GM11168 (cell line): ENCODE measurements around the gene LRRC3B.

ENCODE experiments used
- in situ Hi-C: fragments of 300-500 bp; cut with MboI; formaldehyde crosslinking; loops from one replicate; pipeline ENCODE4 v1.12.0; 2022; ENCODE audit warnings: low sequenced_read_pairs; ENCODE audit not compliant: unreplicated experiment

The LRRC3B gene

DNA sequence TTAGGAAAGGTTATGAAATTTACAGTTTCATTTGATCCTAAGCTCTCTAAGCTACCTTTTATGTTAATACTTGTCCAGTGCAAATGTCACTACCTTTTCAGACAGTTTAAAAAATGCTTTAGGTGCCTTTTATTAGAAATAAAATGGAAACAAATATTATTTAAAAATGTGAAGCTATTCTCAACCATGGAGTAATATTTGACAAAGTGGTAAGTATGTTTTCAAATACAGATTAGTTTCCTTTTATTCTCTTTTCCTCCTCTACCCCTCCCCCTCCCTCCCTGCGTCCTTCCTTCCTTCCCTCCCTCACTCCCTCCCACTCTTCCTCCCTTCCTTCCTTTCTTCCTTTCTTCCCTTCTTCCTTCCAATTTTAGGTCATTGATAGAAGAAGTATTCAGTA, 6.3 kb downstream of the LRRC3B start:
- in situ Hi-C loops = no loop called here

DNA sequence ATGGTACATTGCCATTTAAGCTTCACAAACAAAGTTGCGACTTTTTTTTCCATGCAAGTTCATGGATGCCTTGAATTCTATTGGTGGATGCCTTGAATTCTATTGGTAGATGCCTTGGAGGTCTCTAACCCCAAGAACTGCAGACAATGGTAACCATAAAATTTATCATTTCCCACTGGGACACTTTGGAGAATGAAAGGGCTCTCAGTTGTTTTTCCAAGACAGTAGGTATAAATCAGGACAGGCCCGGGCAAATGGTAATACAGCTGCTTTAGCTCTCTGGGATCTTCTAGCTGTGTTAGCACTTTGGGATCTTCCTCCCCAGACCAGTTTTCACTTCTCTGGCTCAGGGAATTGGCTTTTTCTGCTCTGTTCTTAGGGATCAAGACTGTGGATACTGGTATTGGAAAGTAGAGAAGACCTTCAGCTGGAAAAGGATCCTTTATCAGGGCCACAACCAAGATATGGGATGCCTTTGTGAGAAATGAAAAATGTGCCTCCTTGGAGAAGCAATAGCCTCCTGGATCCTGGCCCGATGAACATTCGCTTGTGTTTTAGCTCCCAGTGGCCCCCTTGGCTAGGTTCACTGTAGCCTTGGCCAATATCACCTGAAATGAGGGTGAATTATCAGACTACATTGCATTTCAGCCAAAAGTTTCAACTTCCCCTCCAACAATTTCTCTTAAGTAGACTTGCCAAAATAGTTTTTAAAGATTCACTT, 8.3 kb downstream of the LRRC3B start:
- in situ Hi-C loops = no loop called here

DNA sequence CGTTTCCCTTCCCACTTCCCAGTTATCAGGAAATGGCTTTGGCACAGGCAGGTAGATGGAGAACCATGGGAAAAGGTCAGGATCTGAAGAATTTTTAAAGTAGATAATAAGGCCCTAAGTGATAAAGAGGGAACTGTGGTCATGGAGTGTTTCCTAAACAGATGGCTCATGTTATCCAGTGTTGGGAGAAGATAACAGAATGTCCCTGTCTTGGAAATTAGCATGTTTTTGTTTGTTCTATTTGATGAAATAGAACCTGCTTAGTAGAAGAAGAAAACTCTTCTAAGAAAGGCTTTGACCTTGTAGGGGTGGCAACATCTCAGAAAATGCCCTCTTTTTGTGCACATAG, 8.8 kb downstream of the LRRC3B start:
- in situ Hi-C loops = no loop called here

DNA sequence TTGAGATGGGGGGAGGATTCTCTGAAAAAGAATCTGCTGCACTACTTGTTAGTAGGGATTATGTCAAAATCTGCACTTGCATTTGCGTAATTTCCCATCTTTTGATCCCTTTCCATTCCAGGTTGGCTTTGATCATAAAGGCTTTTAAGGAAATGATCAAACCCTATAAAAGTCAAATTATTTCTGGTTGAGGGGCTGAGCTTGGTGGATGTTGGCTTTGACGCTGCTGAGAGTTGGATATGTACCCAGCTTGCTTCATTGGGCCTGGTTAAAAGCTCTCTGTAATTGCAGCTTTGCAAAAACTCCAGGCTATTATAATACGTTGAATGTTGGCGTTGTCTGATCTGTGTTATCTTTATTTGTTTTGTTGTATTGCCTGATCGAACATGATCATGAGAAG, 12.0 kb downstream of the LRRC3B start:
- in situ Hi-C loops = no loop called here

DNA sequence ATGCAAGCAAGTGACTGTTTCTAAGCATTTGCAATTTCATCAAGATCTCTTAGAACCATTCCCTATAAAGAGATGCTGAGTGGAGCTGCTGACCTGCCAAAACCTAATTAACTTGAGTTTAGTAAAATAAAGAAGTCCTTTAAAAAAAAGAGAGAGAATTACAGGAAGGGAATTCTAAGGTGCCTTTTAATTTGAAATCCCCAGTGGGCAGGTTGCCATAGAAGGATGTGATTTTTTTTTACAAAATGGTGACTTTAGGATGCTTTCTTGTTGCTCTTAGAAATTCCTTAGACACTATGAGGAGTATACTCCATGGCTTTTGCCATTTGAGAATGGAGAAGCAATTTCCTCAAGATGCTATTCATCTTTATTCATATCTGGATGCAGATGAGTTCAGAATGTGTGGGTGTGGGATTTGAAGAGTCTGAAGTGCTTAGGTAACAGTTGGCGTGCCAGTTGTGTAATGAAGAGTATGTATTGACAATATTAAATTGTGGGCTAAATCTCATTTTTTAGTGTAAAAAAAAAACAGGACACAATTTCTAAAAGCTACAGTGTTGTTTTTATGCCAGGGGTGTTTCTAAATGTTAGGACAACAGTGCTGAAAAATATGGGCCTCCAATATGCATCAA, 13.6 kb downstream of the LRRC3B start:
- in situ Hi-C loops = no loop called here

DNA sequence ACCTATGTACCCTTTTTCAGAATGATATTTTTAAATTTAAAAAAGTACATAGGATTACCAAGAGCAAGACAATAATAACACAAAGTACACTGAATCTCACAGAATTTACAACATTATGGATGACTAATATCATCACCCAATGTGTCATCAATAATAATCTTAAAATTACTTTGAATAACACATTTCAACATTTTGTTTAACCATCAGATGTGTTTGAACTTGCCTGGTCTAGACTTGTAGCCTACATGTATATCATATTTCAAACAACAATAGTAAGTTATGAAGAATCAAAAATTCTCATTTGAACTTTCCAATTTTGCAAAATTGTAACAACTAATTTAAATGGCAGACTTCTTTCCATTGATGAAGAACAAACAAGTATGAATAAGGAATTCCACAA, 15.1 kb downstream of the LRRC3B start:
- in situ Hi-C loops = no loop called here

DNA sequence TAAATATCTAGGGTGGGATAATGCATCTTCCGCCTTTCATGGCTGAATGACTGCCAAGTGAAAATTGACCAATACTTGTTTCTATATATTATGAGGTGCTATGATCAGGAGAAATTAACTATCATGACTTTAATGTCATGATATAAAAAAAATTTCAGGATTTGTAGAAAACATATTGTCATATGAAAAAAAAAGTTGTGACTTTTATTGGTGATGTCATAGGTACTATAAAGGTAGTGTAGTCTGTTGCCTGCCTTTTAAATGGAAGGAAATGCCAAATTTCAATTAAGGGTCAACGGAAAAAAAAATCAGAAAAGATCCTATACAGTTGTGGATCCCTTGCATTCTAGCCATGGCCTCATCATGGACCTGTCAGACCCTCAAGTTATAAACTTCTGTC, 15.5 kb downstream of the LRRC3B start:
- in situ Hi-C loops = no loop called here

GRCh38 chr3:26639339-26639738, 16.8 kb downstream of the LRRC3B start:
- in situ Hi-C loops = no loop called here

- in situ Hi-C loops = no loop called here
Measured at GRCh38 chr3:26647078-26647477, 24.5 kb downstream of the LRRC3B start.

GRCh38 chr3:26648461-26648860, 25.9 kb downstream of the LRRC3B start:
- in situ Hi-C loops = no loop called here

- in situ Hi-C loops = no loop called here
Measured at GRCh38 chr3:26652164-26652563, 29.6 kb downstream of the LRRC3B start.

GRCh38 chr3:26653811-26654425, 31.3 kb downstream of the LRRC3B start:
- in situ Hi-C loops = no loop called here

DNA sequence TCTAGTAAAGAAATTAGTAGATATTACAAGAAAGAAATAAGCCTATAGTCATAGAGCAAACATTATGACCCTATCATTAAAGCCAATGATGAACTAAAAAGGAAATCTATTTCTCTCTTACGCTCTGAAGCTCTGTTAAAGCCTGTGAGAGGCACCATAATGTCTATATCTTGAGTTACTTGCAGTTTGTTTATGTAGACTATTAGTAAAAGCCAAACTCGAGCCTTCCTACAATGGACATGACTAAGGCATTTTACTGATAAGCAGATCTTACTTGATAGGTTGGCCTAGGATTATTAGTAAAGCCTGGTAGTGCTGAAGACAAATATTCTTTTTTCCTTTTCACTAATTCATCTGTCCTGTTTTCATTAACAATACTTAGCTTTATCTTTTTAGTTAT, 32.7 kb downstream of the LRRC3B start:
- in situ Hi-C loops = no loop called here

GRCh38 chr3:26657348-26657976, 34.9 kb downstream of the LRRC3B start:
- in situ Hi-C loops = no loop called here

GRCh38 chr3:26668171-26668570, 45.6 kb downstream of the LRRC3B start:
- in situ Hi-C loops = no loop called here

DNA sequence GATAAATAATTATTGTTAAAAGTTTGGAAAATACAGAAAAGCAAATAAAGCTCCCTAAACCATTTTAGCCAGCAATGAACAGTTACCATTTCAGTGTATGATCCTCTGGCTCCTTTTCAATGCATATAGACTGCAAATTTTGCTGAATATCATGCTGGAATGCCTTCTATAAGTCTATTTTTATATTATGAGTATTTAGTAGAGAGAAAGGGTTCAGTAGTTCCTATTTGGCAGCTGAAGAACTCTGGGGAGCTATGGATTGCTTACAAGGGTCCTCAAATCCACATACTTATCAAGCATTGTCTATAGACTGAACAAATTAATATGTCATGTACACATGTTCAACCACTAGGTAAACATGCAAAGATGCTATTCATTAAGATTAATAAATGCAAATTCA, 46.1 kb downstream of the LRRC3B start:
- in situ Hi-C loops = no loop called here

DNA sequence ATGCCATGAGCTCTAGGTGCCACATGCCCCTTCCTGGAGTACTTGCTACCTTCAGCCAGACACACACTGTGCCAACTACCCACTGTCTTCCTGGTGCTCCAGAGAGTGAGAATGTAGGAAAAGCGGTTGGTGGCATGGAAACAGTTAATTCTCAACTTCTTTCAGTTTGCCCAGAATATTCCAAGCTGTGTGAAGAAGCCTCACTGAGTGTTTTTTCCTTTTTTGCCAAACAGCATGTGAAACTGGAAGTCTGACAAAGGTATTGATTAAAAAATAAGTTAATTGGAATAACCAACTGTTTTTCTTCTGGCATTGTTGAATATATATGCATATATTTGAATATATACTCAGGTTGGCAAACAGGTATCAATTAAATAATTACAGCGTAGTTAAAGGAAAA, 52.8 kb downstream of the LRRC3B start:
- in situ Hi-C loops = no loop called here

DNA sequence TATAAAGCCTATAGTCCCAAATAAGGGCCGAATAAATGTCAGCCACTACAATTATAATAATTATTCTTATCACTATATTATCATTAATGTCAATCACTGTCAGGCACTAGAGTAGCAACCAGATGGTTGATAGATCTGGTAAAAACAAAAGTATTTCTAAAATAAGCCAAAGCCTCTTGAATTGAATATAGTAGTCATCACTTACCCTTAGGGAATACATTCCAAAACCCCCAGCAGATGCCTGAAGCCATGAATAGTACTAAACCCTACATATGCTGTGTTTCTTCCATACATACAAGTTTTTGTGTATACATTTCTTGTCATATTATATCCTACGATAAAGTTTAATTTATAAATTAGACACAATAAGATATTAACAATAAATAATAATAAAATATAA, 59.1 kb downstream of the LRRC3B start:
- in situ Hi-C loops = no loop called here

DNA sequence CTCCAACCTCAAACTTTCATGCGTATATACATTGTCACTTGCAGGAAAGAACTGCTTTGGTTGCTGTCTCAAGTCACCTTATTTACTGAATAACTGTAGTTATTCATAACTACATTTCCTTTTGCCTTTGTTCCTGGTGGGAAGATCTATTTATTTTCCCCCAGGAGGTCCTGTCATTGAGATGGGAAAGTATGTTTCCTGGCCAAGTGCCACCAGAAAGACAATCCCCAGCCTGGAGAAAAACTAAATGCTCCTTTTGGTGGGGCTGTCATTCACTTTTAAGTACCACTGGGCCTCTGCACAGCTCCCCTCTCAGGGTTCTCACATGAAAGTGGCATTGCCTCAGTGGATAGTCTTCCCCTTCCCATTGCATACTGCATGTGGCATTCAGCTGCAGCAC, 59.8 kb downstream of the LRRC3B start:
- in situ Hi-C loops = no loop called here

DNA sequence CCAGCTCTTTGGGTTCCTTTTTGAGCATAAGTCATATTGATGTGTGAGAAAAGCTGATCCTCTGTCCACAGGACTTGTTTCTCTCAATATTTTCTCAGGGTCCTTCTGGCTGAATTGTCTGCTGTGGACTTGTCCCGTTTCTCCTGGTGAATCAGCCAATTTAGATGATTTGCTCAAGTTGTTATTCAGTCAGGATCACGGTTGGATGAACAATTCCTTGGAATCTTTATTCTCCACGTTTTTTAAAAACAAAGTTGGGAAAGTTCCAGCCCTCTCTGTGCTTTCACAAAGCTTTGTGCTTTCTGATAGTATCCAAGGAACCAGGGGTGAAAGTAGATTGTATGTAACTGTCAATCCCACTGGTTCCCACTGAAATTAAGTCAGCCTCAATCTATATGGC, 61.3 kb downstream of the LRRC3B start:
- in situ Hi-C loops = no loop called here

DNA sequence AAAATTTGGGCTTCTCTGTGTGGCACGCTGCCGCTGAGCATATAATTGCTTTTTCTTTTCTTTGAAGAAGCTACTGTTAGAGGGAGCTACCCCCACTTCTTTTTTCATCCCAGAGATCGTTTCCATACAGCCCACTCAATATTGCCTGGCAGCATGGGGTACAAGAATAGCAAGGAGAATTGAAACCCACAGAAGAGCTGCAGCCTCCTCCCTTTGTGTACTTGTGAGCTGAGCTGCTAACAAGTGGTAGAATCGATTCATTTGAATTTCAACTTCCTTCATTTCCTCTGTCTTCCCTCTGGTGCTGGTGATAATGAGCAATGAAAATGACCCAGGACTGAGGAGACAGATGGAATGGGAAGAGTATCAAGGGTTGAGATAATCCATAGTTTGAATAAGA, 64.9 kb downstream of the LRRC3B start:
- in situ Hi-C loops = no loop called here
